ENCODE data around the gene AQP9. TPM values are rescaled to one million over a fixed set of nuclear protein-coding genes. Genes with fewer than 3 reads are reported as not detected.

Gene AQP9
- total RNA-seq, 1 donor from 2014 or later: 60.3 TPM

DNA sequence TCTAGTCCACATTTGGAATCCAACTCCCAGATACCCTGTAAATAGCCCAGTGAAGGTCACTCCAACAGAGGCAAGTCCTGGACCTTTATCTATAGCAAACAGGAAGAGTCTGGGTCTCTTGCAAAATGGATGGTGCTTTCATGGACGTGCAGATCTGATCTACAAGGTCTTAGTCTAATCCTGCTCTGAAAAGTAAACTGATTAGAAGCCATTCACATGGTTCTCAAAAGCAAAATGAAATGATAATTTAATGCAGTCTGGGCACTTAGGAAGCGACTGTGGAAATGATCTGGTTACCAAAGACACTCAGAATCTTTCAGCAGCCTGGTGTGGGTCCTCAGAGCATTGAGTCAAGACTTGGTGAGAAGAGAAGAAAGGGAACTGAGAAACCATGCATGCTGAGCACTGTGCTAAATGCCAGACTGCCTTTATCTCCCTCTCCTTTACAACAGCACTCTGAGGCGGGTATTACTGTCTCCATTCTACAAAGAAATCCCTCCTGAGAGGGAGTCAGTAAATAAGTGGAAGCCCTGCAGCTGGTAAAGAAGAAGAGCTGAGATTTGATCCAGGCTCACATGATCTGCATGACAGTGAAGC, 29.0 kb downstream of the AQP9 start:
- no peak for ATAC-seq

DNA sequence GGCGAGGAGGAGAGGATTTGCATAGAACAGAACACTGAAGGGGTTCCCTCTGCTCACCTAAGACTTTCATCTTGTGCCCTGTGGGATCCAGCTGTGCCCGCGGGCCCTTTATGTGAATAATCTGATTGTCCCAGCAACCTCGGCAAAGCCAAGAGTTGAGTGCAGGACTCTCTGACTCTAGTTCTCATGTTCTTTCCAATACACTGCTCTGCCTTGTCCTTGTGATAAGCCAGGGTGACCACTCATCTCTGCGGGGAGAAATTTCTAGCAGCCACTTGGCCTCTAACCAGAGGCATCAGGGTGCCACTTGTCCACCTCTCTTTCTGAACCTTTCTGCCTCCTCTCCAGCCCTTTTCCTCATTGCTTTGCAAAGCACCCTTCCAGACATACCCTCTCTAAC, 31.8 kb downstream of the AQP9 start:
- TF ChIP-seq, protein P1, sequence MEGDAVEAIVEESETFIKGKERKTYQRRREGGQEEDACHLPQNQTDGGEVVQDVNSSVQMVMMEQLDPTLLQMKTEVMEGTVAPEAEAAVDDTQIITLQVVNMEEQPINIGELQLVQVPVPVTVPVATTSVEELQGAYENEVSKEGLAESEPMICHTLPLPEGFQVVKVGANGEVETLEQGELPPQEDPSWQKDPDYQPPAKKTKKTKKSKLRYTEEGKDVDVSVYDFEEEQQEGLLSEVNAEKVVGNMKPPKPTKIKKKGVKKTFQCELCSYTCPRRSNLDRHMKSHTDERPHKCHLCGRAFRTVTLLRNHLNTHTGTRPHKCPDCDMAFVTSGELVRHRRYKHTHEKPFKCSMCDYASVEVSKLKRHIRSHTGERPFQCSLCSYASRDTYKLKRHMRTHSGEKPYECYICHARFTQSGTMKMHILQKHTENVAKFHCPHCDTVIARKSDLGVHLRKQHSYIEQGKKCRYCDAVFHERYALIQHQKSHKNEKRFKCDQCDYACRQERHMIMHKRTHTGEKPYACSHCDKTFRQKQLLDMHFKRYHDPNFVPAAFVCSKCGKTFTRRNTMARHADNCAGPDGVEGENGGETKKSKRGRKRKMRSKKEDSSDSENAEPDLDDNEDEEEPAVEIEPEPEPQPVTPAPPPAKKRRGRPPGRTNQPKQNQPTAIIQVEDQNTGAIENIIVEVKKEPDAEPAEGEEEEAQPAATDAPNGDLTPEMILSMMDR (IDR thresholded peaks at IDR 0.05): no peak

More for the DNA sequence above, 29.0 kb downstream of the AQP9 start:
- Histone ChIP-seq H3K4me3 (no peak overlapping the region), H3K9me3 (no peaks in the 10 kb centered on the region), H3K27me3 (ENCODE audit: low read depth) (no peaks in the 10 kb centered on the region), H3K27ac (no peak overlapping the region), H3K4me1 (no peaks in the 10 kb centered on the region), H3K36me3 (no peaks in the 10 kb centered on the region)
- intact Hi-C loops (cut with DNase I): no loop called here
- TF ChIP-seq, protein P1 (IDR thresholded peaks at IDR 0.05): no peak
- no peak for DNase-seq

DNA sequence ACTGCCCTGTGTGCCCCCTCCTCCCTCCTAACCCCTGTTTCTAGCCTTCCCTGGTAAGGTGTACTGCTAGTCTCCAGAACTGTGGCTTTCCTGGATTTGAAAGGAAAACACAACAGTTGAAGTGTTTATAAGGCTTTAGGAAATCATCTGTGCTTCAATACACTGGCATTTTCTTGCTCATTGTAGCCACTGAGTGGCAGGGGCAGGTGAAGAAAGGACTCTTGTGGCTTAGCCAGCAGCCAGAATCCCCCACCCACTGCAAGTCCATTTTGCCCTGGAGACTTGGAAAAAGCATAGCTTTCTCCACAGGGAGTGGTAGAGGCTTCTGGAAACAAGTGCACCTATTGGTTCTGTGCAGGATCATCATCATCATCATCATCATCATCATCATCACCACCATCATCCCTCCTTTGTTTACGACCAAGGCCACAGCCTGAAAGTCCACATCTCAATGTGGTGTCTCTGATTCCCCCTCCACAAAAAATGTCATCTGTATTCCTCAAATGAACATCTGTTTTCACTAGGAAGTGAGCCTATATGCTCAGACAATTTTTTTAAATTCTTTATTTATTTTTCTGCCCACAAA, 33.4 kb downstream of the AQP9 start:
- no peaks in the 10 kb centered on the region for H3K9me3 ChIP-seq
- no peak for ATAC-seq
- no peaks in the 10 kb centered on the region for H3K36me3 ChIP-seq
- no peaks in the 10 kb centered on the region for H3K4me1 ChIP-seq
- TF ChIP-seq, protein P1 (IDR thresholded peaks at IDR 0.05): no peak
- no peak overlapping the region for H3K4me3 ChIP-seq
- peaks cover 3% of the 10 kb centered on the region for H3K27me3 ChIP-seq (ENCODE audit: low read depth)
- DNase-seq: no peak
- intact Hi-C loops (cut with DNase I): no loop called here
- H3K27ac ChIP-seq: no peak overlapping the region

More for the DNA sequence above, 31.8 kb downstream of the AQP9 start:
- Histone ChIP-seq H3K36me3 (no peaks in the 10 kb centered on the region), H3K9me3 (no peaks in the 10 kb centered on the region), H3K4me3 (no peak overlapping the region), H3K27ac (no peak overlapping the region), H3K4me1 (no peaks in the 10 kb centered on the region), H3K27me3 (ENCODE audit: low read depth) (peaks cover 3% of the 10 kb centered on the region)
- intact Hi-C loops (cut with DNase I): no loop called here
- no peak for ATAC-seq
- no peak for DNase-seq

DNA sequence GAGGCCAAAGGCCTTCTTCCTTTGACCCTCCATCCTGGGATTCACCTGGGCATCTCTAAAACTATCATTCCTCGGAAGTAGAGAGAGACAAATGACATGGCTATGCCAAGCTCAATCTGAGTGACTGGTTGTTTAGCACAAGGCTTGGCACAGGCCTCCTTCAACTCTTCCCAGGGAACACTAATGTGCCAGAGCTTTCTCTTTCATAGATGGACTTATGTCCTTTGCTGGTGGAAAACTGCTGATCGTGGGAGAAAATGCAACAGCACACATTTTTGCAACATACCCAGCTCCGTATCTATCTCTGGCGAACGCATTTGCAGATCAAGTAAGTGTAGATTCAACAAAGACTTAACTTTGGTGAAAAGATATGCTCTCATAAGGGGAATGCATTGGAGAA, 36.5 kb downstream of the AQP9 start:
- Histone ChIP-seq H3K27ac (no peak overlapping the region), H3K27me3 (ENCODE audit: low read depth) (peaks cover 3% of the 10 kb centered on the region), H3K9me3 (no peaks in the 10 kb centered on the region), H3K36me3 (no peaks in the 10 kb centered on the region), H3K4me3 (no peak overlapping the region), H3K4me1 (no peaks in the 10 kb centered on the region)
- DNase-seq (no peak), ATAC-seq (no peak)
- intact Hi-C loops (cut with DNase I): no loop called here
- TF ChIP-seq, protein P1 (IDR thresholded peaks at IDR 0.05): no peak

DNA sequence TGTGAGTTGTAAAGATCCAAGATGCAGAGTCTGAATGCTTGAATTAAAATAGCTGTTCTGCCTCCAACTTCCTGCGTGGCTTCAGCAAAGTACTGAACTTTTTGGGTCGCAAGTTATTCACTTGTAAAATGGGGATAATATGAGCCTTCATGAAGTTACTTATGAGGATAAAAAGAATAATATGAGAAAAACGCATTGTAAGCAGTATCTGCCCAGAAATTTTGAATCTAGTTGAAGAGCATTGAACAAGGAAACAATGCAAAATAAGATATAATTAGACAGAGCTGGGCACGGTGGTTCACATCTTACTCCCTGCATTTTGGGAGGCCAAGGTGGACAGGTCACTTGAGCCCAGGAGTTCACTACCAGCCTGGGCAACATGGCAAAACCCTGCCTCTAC, 37.8 kb downstream of the AQP9 start:
- no peak for ATAC-seq
- DNase-seq: no peak

More for the DNA sequence above, 37.8 kb downstream of the AQP9 start:
- H3K4me3 ChIP-seq: no peak overlapping the region
- H3K9me3 ChIP-seq: no peaks in the 10 kb centered on the region
- H3K27me3 ChIP-seq (ENCODE audit: low read depth): peaks cover 3% of the 10 kb centered on the region
- H3K27ac ChIP-seq: no peak overlapping the region
- no peaks in the 10 kb centered on the region for H3K4me1 ChIP-seq
- H3K36me3 ChIP-seq: no peaks in the 10 kb centered on the region
- TF ChIP-seq, protein P1 (IDR thresholded peaks at IDR 0.05): no peak
- intact Hi-C loops (cut with DNase I): no loop called here
